Prostate gland (tissue), 2 donors: ENCODE measurements around the gene ALKBH3. TPM values are rescaled to one million over a fixed set of nuclear protein-coding genes. Genes with fewer than 3 reads are reported as not detected.

Source experiments
- DNase-seq: peaks from one replicate; pipeline ENCODE4 v3.0.0-alpha.2; 2019; ENCODE audit warnings: low spot score
- H3K27ac ChIP-seq, 2 donors: fragments of 200-600 bp; sonication (generic); 2 replicates each; pipeline ENCODE4 v1.5.1; 2017 to 2019
- H3K27me3 ChIP-seq: fragments of 200-600 bp; sonication (generic); replicated peaks from 2 replicates; pipeline ENCODE4 v1.5.1; 2019; ENCODE audit not compliant: insufficient read depth
- H3K36me3 ChIP-seq, 2 donors: fragments of 200-600 bp; sonication (generic); 1 replicate in 1 of 2; 2 replicates in 1 of 2; pipeline versions ENCODE4 v1.5.1 to v1.8.1; 2017 to 2019
- H3K4me1 ChIP-seq: fragments of 200-600 bp; sonication (generic); replicated peaks from 2 replicates; pipeline ENCODE4 v1.5.1; 2019
- H3K4me3 ChIP-seq, 2 donors: fragments of 200-600 bp; sonication (generic); 2 replicates each; pipeline ENCODE4 v1.5.1; 2017 to 2019
- H3K9me3 ChIP-seq: fragments of 200-600 bp; sonication (generic); 2 replicates; pipeline ENCODE4 v1.5.1; 2017
- POLR2A ChIP-seq: fragments of 450-650 bp; IDR thresholded peaks from one replicate; pipeline ENCODE4 v1.6.1; 2016; ENCODE audit warnings: antibody characterized with exemption, mild to moderate bottlenecking
- POLR2AphosphoS5 ChIP-seq: sonication (generic); formaldehyde crosslinking; IDR thresholded peaks from one replicate; pipeline ENCODE4 v1.6.1; 2017; ENCODE audit warnings: antibody characterized with exemption
- WGBS: methylation state at CpG from one replicate; pipeline ENCODE4 v1.1.5; 2018; 5-methylcytosine and 5-hydroxymethylcytosine counted together
- intact Hi-C: fragments of 100-400 bp; cut with DNase I; formaldehyde crosslinking; loops from one replicate; pipeline ENCODE4 v1.14.2; 2022
- total RNA-seq, 2 donors: library from RNA; depleted of rRNA; stranded (reverse); fragments of >200 nt; gene quantifications; one replicate each; pipeline ENCODE4 v1.1.0, GENCODE V29; 2016
- TF ChIP-seq, protein P1 (sequence below), 4 experiments: fragments of 200-600 bp in 2 of 4; fragments of 450-650 bp in 2 of 4; sonication (generic) in 2 of 4; IDR thresholded peaks; 1 replicate in 3 of 4; 2 replicates in 1 of 4; pipeline ENCODE4 v1.5.1; 2016 to 2019; ENCODE audit warnings: antibody characterized with exemption in 4 of 4, mild to moderate bottlenecking in 2 of 4, moderate library complexity in 2 of 4

Gene ALKBH3
- total RNA-seq, 2 donors from 2014 or later, result 37.6 to 55.7 TPM

DNA sequence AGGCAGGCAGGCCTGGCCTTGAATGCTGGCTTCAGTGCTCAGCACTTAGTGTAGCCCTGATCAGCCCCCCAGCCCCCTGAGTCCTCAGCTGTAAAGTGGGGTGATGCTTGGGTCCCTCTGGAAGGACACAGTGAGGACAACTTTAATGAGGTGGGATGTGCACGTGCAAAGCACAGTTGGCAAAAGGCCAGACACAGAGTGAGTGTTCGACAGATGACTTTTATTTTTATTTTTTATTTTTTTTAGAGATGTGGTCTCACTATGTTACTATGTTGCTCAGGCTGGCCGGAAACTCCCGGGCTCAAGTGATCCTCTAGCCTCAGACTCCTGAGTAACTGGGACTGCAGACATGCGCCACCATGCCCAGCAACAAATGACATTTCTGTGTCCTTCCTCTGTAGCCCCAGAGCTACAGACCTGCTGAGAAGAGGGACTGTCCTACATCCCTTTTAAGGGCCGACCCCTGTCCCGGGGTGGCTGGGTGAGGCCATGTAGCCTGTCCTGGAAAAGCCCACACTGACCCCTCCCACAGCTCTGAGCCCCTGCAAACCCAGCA lies 54.9 kb downstream of the ALKBH3 start:
- intact Hi-C loops, result no loop called here
- no peak overlapping the region for H3K27ac ChIP-seq
- H3K4me1 ChIP-seq, result no peaks in the 10 kb centered on the region
- WGBS, result 68% methylated on average over 7 of the region's 7 CpGs
- H3K36me3 ChIP-seq, result no peaks in the 10 kb centered on the region
- no peaks in the 10 kb centered on the region for H3K9me3 ChIP-seq
- H3K27me3 ChIP-seq, result no peaks in the 10 kb centered on the region
- DNase-seq, result no peak
- H3K4me3 ChIP-seq, result no peak overlapping the region
- TF ChIP-seq POLR2A, result no peak
- no peak for TF ChIP-seq POLR2AphosphoS5
- TF ChIP-seq, protein P1, sequence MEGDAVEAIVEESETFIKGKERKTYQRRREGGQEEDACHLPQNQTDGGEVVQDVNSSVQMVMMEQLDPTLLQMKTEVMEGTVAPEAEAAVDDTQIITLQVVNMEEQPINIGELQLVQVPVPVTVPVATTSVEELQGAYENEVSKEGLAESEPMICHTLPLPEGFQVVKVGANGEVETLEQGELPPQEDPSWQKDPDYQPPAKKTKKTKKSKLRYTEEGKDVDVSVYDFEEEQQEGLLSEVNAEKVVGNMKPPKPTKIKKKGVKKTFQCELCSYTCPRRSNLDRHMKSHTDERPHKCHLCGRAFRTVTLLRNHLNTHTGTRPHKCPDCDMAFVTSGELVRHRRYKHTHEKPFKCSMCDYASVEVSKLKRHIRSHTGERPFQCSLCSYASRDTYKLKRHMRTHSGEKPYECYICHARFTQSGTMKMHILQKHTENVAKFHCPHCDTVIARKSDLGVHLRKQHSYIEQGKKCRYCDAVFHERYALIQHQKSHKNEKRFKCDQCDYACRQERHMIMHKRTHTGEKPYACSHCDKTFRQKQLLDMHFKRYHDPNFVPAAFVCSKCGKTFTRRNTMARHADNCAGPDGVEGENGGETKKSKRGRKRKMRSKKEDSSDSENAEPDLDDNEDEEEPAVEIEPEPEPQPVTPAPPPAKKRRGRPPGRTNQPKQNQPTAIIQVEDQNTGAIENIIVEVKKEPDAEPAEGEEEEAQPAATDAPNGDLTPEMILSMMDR (IDR thresholded peaks at IDR 0.05), result no peak

DNA sequence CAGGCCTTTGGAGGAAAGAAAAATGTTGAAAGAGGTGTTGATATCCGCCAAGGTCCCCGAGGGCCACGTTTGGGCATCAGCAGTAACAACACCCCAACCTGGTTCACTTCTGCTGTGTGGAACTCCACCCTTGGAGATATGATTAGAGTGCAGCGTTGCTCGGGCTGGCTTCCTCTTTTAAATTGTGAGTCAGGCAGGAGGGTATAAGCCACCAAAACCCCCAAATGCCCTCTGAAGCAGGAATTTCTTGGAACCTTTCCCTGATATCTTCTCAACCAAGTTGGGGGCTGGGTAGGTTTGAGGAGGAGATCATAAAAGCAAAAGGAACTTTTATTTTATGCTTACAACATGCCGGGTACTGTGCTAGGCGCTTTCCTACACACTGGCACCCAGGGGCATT lies 55.4 kb downstream of the ALKBH3 start:
- no peaks in the 10 kb centered on the region for H3K36me3 ChIP-seq
- no peaks in the 10 kb centered on the region for H3K27me3 ChIP-seq
- H3K9me3 ChIP-seq, result no peaks in the 10 kb centered on the region
- intact Hi-C loops, result no loop called here
- DNase-seq, result no peak
- TF ChIP-seq POLR2AphosphoS5 (no peak), POLR2A (no peak)
- TF ChIP-seq, protein P1 (IDR thresholded peaks at IDR 0.05), result no peak
- no peaks in the 10 kb centered on the region for H3K4me1 ChIP-seq
- no peak overlapping the region for H3K4me3 ChIP-seq
- WGBS, result 65% methylated on average over 7 of the region's 7 CpGs
- no peak overlapping the region for H3K27ac ChIP-seq

DNA sequence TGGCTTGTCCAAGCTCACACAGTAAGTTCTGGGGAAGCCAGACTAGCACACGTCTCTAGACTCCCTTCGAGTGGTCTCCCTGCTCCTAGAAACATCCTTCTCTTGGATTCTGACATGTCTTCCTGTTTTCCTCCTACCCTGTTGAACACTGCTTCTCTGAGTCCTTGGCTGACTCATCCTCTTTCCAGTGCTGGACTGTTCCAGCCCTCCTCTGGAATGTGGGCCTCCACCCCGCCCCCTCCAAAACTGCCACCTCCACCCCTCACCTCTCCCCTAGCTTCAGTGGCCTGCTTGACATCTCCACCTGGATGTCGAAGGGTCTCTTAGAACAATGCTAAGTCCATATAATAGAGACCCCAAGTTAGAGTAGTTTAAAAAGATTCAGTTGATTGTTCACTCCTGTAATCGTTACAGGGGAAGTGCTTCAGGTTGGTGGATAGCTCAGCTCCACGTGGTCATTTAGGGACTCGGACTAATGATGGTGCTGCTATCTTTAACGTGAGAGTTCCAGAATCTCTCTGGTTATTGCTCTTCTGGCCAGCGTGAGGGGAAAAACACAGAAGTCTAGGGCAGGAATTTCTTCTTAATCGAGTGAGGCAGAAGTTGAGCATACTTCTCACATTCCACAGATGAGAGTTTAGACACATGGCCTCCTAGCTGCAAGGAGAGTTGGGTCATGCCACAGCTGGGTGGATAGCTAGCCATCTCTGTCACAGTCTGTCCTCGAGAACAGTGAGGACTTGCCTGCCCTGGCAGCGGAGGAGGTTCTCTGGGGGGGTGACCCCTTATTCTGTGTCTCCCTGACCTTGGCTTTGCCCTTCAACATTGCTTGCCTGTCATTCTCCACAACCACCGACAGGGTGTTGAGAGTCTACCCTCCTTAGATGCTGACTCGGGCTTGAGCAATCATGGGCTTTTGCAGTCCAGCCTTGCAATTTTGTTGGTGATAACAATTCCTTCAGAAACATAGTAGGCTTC lies 57.1 kb downstream of the ALKBH3 start:
- 67% methylated on average over 14 of the region's 14 CpGs for whole genome bisulfite sequencing
- intact Hi-C loops, result no loop called here
- H3K4me1 ChIP-seq, result no peaks in the 10 kb centered on the region
- H3K27ac ChIP-seq, result no peak overlapping the region
- TF ChIP-seq POLR2AphosphoS5, result no peak
- TF ChIP-seq POLR2A, result no peak
- TF ChIP-seq, protein P1 (IDR thresholded peaks at IDR 0.05), result no peak
- H3K27me3 ChIP-seq, result no peaks in the 10 kb centered on the region
- DNase-seq, result no peak
- no peak overlapping the region for H3K4me3 ChIP-seq
- H3K36me3 ChIP-seq, result no peaks in the 10 kb centered on the region
- H3K9me3 ChIP-seq, result no peaks in the 10 kb centered on the region

DNA sequence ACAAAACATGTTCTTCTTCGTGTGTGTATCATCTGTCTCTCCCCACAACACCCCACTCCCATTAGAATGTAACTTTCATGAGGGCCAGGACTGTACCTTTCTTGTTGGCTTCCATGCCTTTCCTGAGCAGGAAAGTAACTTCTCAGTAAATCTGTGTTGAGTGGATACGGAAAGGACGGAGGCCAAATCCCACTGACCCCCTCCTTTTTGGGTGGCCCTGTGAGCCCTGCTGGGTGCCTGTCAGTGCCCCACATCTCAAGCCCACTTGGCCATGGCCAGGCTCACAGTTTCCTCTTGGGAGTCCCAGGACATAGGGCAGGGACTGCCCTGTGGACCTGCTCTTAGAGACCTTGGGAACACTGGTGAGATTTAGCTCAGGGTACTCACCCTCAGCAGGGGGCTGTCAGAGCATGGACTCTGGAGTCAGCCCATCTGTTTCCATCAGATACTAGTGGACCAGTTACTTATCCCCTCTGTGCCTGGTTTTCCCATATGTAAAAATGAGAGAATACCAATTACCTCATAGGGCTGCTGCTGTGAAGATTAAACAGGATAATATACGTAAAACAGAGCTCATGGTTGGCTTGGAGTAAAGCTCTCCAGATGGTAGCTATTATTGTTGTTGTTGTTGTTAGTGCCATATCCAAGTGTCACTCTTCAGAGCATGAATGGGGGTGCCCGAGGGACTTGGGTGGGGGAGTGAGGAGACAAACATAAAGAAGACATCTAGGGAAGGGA lies 60.8 kb downstream of the ALKBH3 start:
- Histone ChIP-seq H3K4me1 (peaks cover 6% of the 10 kb centered on the region), H3K36me3 (no peaks in the 10 kb centered on the region), H3K9me3 (no peaks in the 10 kb centered on the region), H3K27ac (peak overlapping the region; percentile 62 to 77), H3K4me3 (peak overlapping the region; percentile 47 to 58), H3K27me3 (no peaks in the 10 kb centered on the region)
- DNase-seq, result no peak
- TF ChIP-seq, protein P1 (IDR thresholded peaks at IDR 0.05), result no peak
- TF ChIP-seq POLR2AphosphoS5 (no peak), POLR2A (no peak)
- WGBS, result 56% methylated on average over 5 of the region's 5 CpGs
- intact Hi-C loops, result no loop called here
